KOPT-K1 (cell line): ENCODE data around the gene CA12.

Source experiments
- H3K27ac ChIP-seq: fragments of 200-600 bp; sonication (generic); 2 replicates; pipeline ENCODE4 v1.5.1; 2016; ENCODE audit warnings: antibody characterized with exemption, mild to moderate bottlenecking, low read depth, low read length; ENCODE audit not compliant: poor library complexity, severe bottlenecking
- H3K36me3 ChIP-seq: fragments of 200-600 bp; sonication (generic); 2 replicates; pipeline ENCODE4 v1.5.1; 2017; ENCODE audit warnings: antibody characterized with exemption, mild to moderate bottlenecking, low read length, moderate library complexity; ENCODE audit not compliant: insufficient read depth
- H3K9me3 ChIP-seq: fragments of 200-600 bp; sonication (generic); 2 replicates; pipeline ENCODE4 v1.5.1; 2017; ENCODE audit warnings: antibody characterized with exemption, low read length, mild to moderate bottlenecking; ENCODE audit not compliant: insufficient read depth, poor library complexity, severe bottlenecking

The CA12 gene

GRCh38 chr15:63390689-63391088 lies 9.0 kb upstream of the CA12 start:
- H3K36me3 ChIP-seq, result no peaks in the 10 kb centered on the region
- H3K9me3 ChIP-seq, result no peaks in the 10 kb centered on the region
- no peak overlapping the region for H3K27ac ChIP-seq

- Histone ChIP-seq H3K9me3 (no peaks in the 10 kb centered on the region), H3K27ac (no peak overlapping the region), H3K36me3 (no peaks in the 10 kb centered on the region)
Observed at GRCh38 chr15:63389902-63390670, 8.4 kb upstream of the CA12 start.

GRCh38 chr15:63388511-63388910 lies 6.9 kb upstream of the CA12 start:
- no peaks in the 10 kb centered on the region for H3K36me3 ChIP-seq
- H3K9me3 ChIP-seq, result no peaks in the 10 kb centered on the region

GRCh38 chr15:63387748-63388493 lies 6.3 kb upstream of the CA12 start:
- Histone ChIP-seq H3K36me3 (no peaks in the 10 kb centered on the region), H3K9me3 (no peaks in the 10 kb centered on the region), H3K27ac (no peak overlapping the region)

More at GRCh38 chr15:63388511-63388910, 6.9 kb upstream of the CA12 start:
- no peak overlapping the region for H3K27ac ChIP-seq

- Histone ChIP-seq H3K9me3 (no peaks in the 10 kb centered on the region), H3K36me3 (no peaks in the 10 kb centered on the region), H3K27ac (no peak overlapping the region)
Observed at GRCh38 chr15:63385911-63386531, 4.4 kb upstream of the CA12 start.

GRCh38 chr15:63384906-63385305 lies 3.3 kb upstream of the CA12 start:
- H3K36me3 ChIP-seq, result no peaks in the 10 kb centered on the region
- no peak overlapping the region for H3K27ac ChIP-seq
- H3K9me3 ChIP-seq, result no peaks in the 10 kb centered on the region

GRCh38 chr15:63382966-63383710 lies 1.5 kb upstream of the CA12 start:
- no peaks in the 10 kb centered on the region for H3K9me3 ChIP-seq
- H3K27ac ChIP-seq, result no peak overlapping the region
- no peaks in the 10 kb centered on the region for H3K36me3 ChIP-seq

- Histone ChIP-seq H3K27ac (no peak overlapping the region), H3K36me3 (no peaks in the 10 kb centered on the region), H3K9me3 (no peaks in the 10 kb centered on the region)
Observed at GRCh38 chr15:63380808-63381282, 801 bp downstream of the CA12 start.

- no peak overlapping the region for H3K27ac ChIP-seq
- no peaks in the 10 kb centered on the region for H3K36me3 ChIP-seq
- H3K9me3 ChIP-seq, result no peaks in the 10 kb centered on the region
Observed at GRCh38 chr15:63380151-63380807, 1.4 kb downstream of the CA12 start.

- no peak overlapping the region for H3K27ac ChIP-seq
- H3K9me3 ChIP-seq, result no peaks in the 10 kb centered on the region
- H3K36me3 ChIP-seq, result no peaks in the 10 kb centered on the region
Observed at GRCh38 chr15:63379492-63380150, 2.0 kb downstream of the CA12 start.

- H3K27ac ChIP-seq, result no peak overlapping the region
- H3K9me3 ChIP-seq, result no peaks in the 10 kb centered on the region
- H3K36me3 ChIP-seq, result no peaks in the 10 kb centered on the region
Observed at GRCh38 chr15:63378946-63379345, 2.7 kb downstream of the CA12 start.

- Histone ChIP-seq H3K9me3 (no peaks in the 10 kb centered on the region), H3K27ac (no peak overlapping the region), H3K36me3 (no peaks in the 10 kb centered on the region)
Observed at GRCh38 chr15:63374686-63375520, 6.7 kb downstream of the CA12 start.

GRCh38 chr15:63373866-63374548 lies 7.6 kb downstream of the CA12 start:
- no peaks in the 10 kb centered on the region for H3K9me3 ChIP-seq
- no peak overlapping the region for H3K27ac ChIP-seq
- no peaks in the 10 kb centered on the region for H3K36me3 ChIP-seq
